NOMO-1 treated with dmso at 0.1 percent for 144 hours (cell line): Measurements from ENCODE around the gene TAPT1.

Source experiments
- DNase-seq: peaks from one replicate; lab custom pipeline; 2025; ENCODE audit not compliant: unreplicated experiment; lab: John Stamatoyannopoulos, UW

The TAPT1 gene

GRCh38 chr4:16136827-16137226 is 89.4 kb downstream of the TAPT1 start:
- no peak for DNase-seq

GRCh38 chr4:16136311-16136710 is 90.0 kb downstream of the TAPT1 start:
- no peak for DNase-seq

GRCh38 chr4:16133406-16133805 is 92.9 kb downstream of the TAPT1 start:
- DNase-seq = no peak

- DNase-seq = no peak
Measured at GRCh38 chr4:16131293-16131692, 95.0 kb downstream of the TAPT1 start.

- DNase-seq = no peak
Measured at GRCh38 chr4:16129336-16129735, 96.9 kb downstream of the TAPT1 start.

- DNase-seq = no peak
Measured at GRCh38 chr4:16126714-16127113, 99.6 kb downstream of the TAPT1 start.

- DNase-seq = no peak
Measured at GRCh38 chr4:16125571-16126445, 100.5 kb downstream of the TAPT1 start.

- DNase-seq = no peak
Measured at GRCh38 chr4:16124232-16124631, 102.0 kb downstream of the TAPT1 start.

GRCh38 chr4:16123356-16124084 is 102.8 kb downstream of the TAPT1 start:
- DNase-seq = no peak

- no peak for DNase-seq
Measured at GRCh38 chr4:16122784-16123183, 103.5 kb downstream of the TAPT1 start.

- peak; percentile 46 for DNase-seq
Measured at GRCh38 chr4:16122308-16122711, 104.0 kb downstream of the TAPT1 start.

- DNase-seq = no peak
Measured at GRCh38 chr4:16120720-16121119, 105.6 kb downstream of the TAPT1 start.

GRCh38 chr4:16119981-16120380 is 106.3 kb downstream of the TAPT1 start:
- DNase-seq = no peak

GRCh38 chr4:16118090-16118489 is 108.2 kb downstream of the TAPT1 start:
- no peak for DNase-seq

GRCh38 chr4:16117164-16117563 is 109.1 kb downstream of the TAPT1 start:
- no peak for DNase-seq

GRCh38 chr4:16116493-16116990 is 109.7 kb downstream of the TAPT1 start:
- DNase-seq = no peak

GRCh38 chr4:16116019-16116418 is 110.3 kb downstream of the TAPT1 start:
- DNase-seq = no peak

GRCh38 chr4:16114546-16114945 is 111.7 kb downstream of the TAPT1 start:
- no peak for DNase-seq

GRCh38 chr4:16113741-16114140 is 112.5 kb downstream of the TAPT1 start:
- DNase-seq = no peak

- DNase-seq = no peak
Measured at GRCh38 chr4:16111533-16111932, 114.7 kb downstream of the TAPT1 start.

GRCh38 chr4:16110661-16111290 is 115.5 kb downstream of the TAPT1 start:
- no peak for DNase-seq
